ENCODE measurements around the gene AK4. TPM values are rescaled to one million over a fixed set of nuclear protein-coding genes. Genes with fewer than 3 reads are reported as not detected.

Gene AK4
- total and polyA plus RNA-seq, 2 of the 8 experiments (the other 6 are each of a cell fraction or from before 2014, with no cell fraction given) = 64.5 to 175 TPM

- no peak overlapping the region for H3K9ac ChIP-seq (replicated peaks in 1 of 4; ENCODE audit: extremely low read depth in 1 of 4, low read depth in 3 of 4, low read length in 3 of 4)
- no peak overlapping the region for H3K4ac ChIP-seq (replicated peaks; ENCODE audit: insufficient read length, low read depth, low read length)
- H2BK15ac ChIP-seq (ENCODE audit: low read length) = no peak overlapping the region
- no peak overlapping the region for H2BK5ac ChIP-seq (ENCODE audit: low read depth, low read length)
- no peak overlapping the region for H3K56ac ChIP-seq (replicated peaks; ENCODE audit: insufficient read length, low read depth, low read length)
- no peak overlapping the region for H2BK12ac ChIP-seq (ENCODE audit: low read depth, low read length)
- peaks cover 0 to 1% of the 10 kb centered on the region in 2 experiments for H4K20me1 ChIP-seq (replicated peaks in 1 of 2; ENCODE audit: control insufficient read depth in 1 of 2, insufficient read depth in 2 of 2, low read length in 2 of 2)
- no peak overlapping the region for H3K14ac ChIP-seq (ENCODE audit: insufficient read length)
- no peak overlapping the region for H2BK120ac ChIP-seq (replicated peaks; ENCODE audit: low read depth, low read length)
- no peak overlapping the region for H3K4me2 ChIP-seq (ENCODE audit: insufficient read depth in 1 of 2, low read depth in 2 of 2, low read length in 2 of 2)
- ChIA-PET CTCF (ENCODE audit: partially characterized antibody) (interaction anchor here (0.6 to 8.6 kb wide), 2 partner anchors 11 to 38 kb away, joined by 3 to 52 read pairs; no protein-coding TSS in a partner anchor), POLR2A (ENCODE audit: partially characterized antibody) (no interaction called here)
- FAIRE-seq = no peak
- no peaks in the 10 kb centered on the region for H3K23me2 ChIP-seq (ENCODE audit: low read depth, low read length)
- no peak for DNase-seq (ENCODE audit: low read depth in 1 of 2, low spot score in 2 of 2)
- no peak overlapping the region for H2BK20ac ChIP-seq (ENCODE audit: low read length)
- 0 out of 8 replicates have a peak, but pooled peaks cover 0 to under 1% (median 0%) of the 10 kb centered on the region in 4 experiments for H3K36me3 ChIP-seq (ENCODE audit: control insufficient read depth in 2 of 4, insufficient read depth in 4 of 4, low read length in 3 of 4)
- no peak overlapping the region for H4K5ac ChIP-seq (ENCODE audit: insufficient read length, low read depth, low read length)
- peaks cover 2% of the 10 kb centered on the region; the same call in 1 of the 2 replicates for H3K79me1 ChIP-seq (ENCODE audit: low read depth, low read length)
- H3K18ac ChIP-seq (ENCODE audit: extremely low read depth, low read length) = no peak overlapping the region
- no peaks in the 10 kb centered on the region for H3K9me3 ChIP-seq (ENCODE audit: insufficient read depth in 2 of 2, low read depth in 1 of 2, low read length in 1 of 2)
- H4K8ac ChIP-seq (ENCODE audit: extremely low read depth, insufficient read depth, low read length) = no peak overlapping the region
- no peak overlapping the region for H3K23ac ChIP-seq (ENCODE audit: insufficient read length)
- no peaks in the 10 kb centered on the region for H3K27me3 ChIP-seq (replicated peaks in 1 of 4; ENCODE audit: control insufficient read depth in 3 of 4, extremely low read depth in 1 of 4, insufficient read depth in 3 of 4, low read length in 3 of 4)
- H3K4me1 ChIP-seq (replicated peaks in 1 of 4; ENCODE audit: control insufficient read depth in 3 of 4, insufficient read depth in 4 of 4, low read length in 3 of 4) = no peaks in the 10 kb centered on the region
- H3K79me2 ChIP-seq (ENCODE audit: control insufficient read depth in 1 of 2, insufficient read depth in 2 of 2, low read length in 2 of 2) = peaks cover 3 to 9% of the 10 kb centered on the region in 2 experiments; a peak in 3 of 4 replicates
- no peak overlapping the region for H2AK5ac ChIP-seq (ENCODE audit: low read depth, low read length)
- no peak overlapping the region for H4K91ac ChIP-seq (replicated peaks; ENCODE audit: insufficient read length, low read length)
- H3K27ac ChIP-seq (ENCODE audit: low read depth, low read length) = no peak overlapping the region
- TF ChIP-seq POU5F1 (IDR thresholded peaks at IDR 0.05; ENCODE audit: low read depth, low read length) (no peak), JUND (IDR thresholded peaks at IDR 0.05; ENCODE audit: low read length) (no peak), PHF8 (conservative IDR thresholded peaks at IDR 0.05; ENCODE audit: low read depth, low read length) (no peak), CBX8 (IDR thresholded peaks at IDR 0.05; ENCODE audit: borderline replicate concordance, low read depth, low read length) (no peak), CEBPB (IDR thresholded peaks at IDR 0.05; ENCODE audit: low read depth, low read length) (no peak), SP2 (IDR thresholded peaks at IDR 0.05; ENCODE audit: low read length) (no peak), SAP30 (IDR thresholded peaks at IDR 0.05; ENCODE audit: insufficient read depth, insufficient replicate concordance, low read length) (no peak), TBP (IDR thresholded peaks at IDR 0.05; ENCODE audit: low read depth, low read length) (no peak), FOSL1 (IDR thresholded peaks at IDR 0.05; ENCODE audit: insufficient read depth, low read depth, low read length) (no peak)
- H3K4me3 ChIP-seq (ENCODE audit: extremely low read depth in 1 of 4, insufficient read depth in 2 of 4, low read depth in 3 of 4, low read length in 4 of 4) = no peak overlapping the region
- 96% methylated on average over 1 of the region's 1 CpG; no CpG with 5 or more reads in 1 of the 2 experiments for WGBS, 2 experiments (ENCODE audit: extremely low coverage in 1 of 2, insufficient coverage in 1 of 2, insufficient read length in 1 of 2, insufficient replicate concordance in 2 of 2, low coverage in 1 of 2, low lambda C conversion rate in 2 of 2, missing lambda C conversion rate in 1 of 2)
- no peak overlapping the region for H2AFZ ChIP-seq (ENCODE audit: low read length)
Observed at GRCh38 chr1:65198096-65198495, 50.1 kb downstream of the AK4 start.

Data from H1 (cell line).